Sigmoid colon (tissue), 4 donors: ENCODE results near the gene GBF1.

Experiments
- EP300 ChIP-seq, 4 donors: sonication (generic); formaldehyde crosslinking; IDR thresholded peaks; one replicate each; pipeline ENCODE4 v1.6.1; 2017; ENCODE audit warnings: antibody characterized with exemption in 4 of 4
- POLR2A ChIP-seq, 2 donors: fragments of 450-650 bp; IDR thresholded peaks; one replicate each; pipeline ENCODE4 v1.6.1; 2016; ENCODE audit warnings: antibody characterized with exemption in 2 of 2, mild to moderate bottlenecking in 2 of 2, moderate library complexity in 2 of 2
- POLR2AphosphoS5 ChIP-seq, 4 donors: sonication (generic); formaldehyde crosslinking; IDR thresholded peaks; one replicate each; pipeline ENCODE4 v1.6.1; 2017; ENCODE audit warnings: antibody characterized with exemption in 4 of 4
- TF ChIP-seq, protein P1 (sequence below), 4 experiments: fragments of 450-650 bp in 3 of 4; fragments of 200-600 bp in 1 of 4; IDR thresholded peaks; one replicate each; pipeline ENCODE4 v1.5.1; 2016 to 2019; ENCODE audit warnings: antibody characterized with exemption in 4 of 4, mild to moderate bottlenecking in 3 of 4, moderate library complexity in 2 of 4

DNA sequence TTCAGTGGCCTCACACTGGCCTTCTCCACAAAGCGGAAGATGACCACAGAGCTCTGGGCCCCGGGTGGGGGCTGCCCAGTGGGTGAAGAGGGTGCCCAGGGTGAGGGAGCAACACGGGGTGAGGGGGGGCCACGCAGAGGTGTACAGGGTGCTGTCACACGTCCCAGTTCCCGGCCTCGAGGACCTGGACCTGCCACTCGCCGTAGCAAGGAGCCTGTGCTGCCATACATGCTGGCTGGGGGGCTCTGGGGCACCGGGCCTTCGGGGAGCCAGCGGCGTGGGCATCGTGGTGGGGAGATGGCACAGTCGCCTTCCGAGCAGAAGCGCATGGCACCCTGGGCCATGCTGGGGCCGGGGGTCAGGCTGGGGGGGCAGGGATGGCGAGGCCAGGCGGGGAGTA is 171.4 kb downstream of the GBF1 start:
- TF ChIP-seq POLR2A (IDR thresholded peaks at IDR 0.05) (no peak), EP300 (IDR thresholded peaks at IDR 0.05) (no peak), POLR2AphosphoS5 (IDR thresholded peaks at IDR 0.05) (no peak)
- TF ChIP-seq, protein P1, sequence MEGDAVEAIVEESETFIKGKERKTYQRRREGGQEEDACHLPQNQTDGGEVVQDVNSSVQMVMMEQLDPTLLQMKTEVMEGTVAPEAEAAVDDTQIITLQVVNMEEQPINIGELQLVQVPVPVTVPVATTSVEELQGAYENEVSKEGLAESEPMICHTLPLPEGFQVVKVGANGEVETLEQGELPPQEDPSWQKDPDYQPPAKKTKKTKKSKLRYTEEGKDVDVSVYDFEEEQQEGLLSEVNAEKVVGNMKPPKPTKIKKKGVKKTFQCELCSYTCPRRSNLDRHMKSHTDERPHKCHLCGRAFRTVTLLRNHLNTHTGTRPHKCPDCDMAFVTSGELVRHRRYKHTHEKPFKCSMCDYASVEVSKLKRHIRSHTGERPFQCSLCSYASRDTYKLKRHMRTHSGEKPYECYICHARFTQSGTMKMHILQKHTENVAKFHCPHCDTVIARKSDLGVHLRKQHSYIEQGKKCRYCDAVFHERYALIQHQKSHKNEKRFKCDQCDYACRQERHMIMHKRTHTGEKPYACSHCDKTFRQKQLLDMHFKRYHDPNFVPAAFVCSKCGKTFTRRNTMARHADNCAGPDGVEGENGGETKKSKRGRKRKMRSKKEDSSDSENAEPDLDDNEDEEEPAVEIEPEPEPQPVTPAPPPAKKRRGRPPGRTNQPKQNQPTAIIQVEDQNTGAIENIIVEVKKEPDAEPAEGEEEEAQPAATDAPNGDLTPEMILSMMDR (IDR thresholded peaks at IDR 0.05) = no peak
